Adrenal gland (tissue), 12 donors: ENCODE results near the gene TULP4. TPM values are rescaled to one million over a fixed set of nuclear protein-coding genes. Genes with fewer than 3 reads are reported as not detected.
"Not testable (repeated sequence)": the region's sequence is repeated elsewhere in the genome, so short reads cannot be mapped to it uniquely, and the experiment has no call there.

Source experiments
- DNase-seq, 7 donors: peaks; one replicate each; pipeline ENCODE4 v3.0.0-alpha.2; 2019 to 2020
- H3K27ac ChIP-seq, 5 donors: fragments of 200-600 bp; sonication (generic) in 4 of 5; 1 replicate in 3 of 5; 2 replicates in 2 of 5; pipeline versions ENCODE4 v1.5.1 to v1.8.0; 2016 to 2020; ENCODE audit warnings: mild to moderate bottlenecking in 1 of 5
- H3K27me3 ChIP-seq: fragments of 200-600 bp; 2 replicates; pipeline ENCODE4 v1.8.0; 2021
- H3K36me3 ChIP-seq, 2 donors: fragments of 200-600 bp; replicated peaks in 1 of 2; 1 replicate in 1 of 2; 2 replicates in 1 of 2; pipeline versions ENCODE4 v1.5.1 to v1.8.0; 2018 to 2022
- H3K4me1 ChIP-seq, 2 donors: fragments of 200-600 bp; replicated peaks in 1 of 2; 1 replicate in 1 of 2; 2 replicates in 1 of 2; pipeline versions ENCODE4 v1.5.1 to v1.8.0; 2018 to 2021
- H3K4me3 ChIP-seq, 4 donors: fragments of 200-600 bp; sonication (generic) in 3 of 4; one replicate each; pipeline ENCODE4 v1.5.1; 2016 to 2018
- H3K9me3 ChIP-seq, 3 donors: fragments of 200-600 bp; sonication (generic) in 1 of 3; replicated peaks in 1 of 3; 1 replicate in 2 of 3; 2 replicates in 1 of 3; pipeline versions ENCODE4 v1.5.1 to v1.8.0; 2016 to 2021
- POLR2A ChIP-seq, 2 donors: fragments of 450-650 bp; IDR thresholded peaks; one replicate each; pipeline ENCODE4 v1.6.1; 2017; ENCODE audit warnings: antibody characterized with exemption in 2 of 2, mild to moderate bottlenecking in 2 of 2, moderate library complexity in 1 of 2
- WGBS, 4 donors: extraction: QIAGEN DNeasy Blood & Tissue Kit in 2 of 4; methylation state at CpG; one replicate each; pipeline versions ENCODE4 v1.1.5 to v1.1.7; 2013 to 2017; 5-methylcytosine and 5-hydroxymethylcytosine counted together
- intact Hi-C, 2 donors: fragments of 100-400 bp; cut with DNase I; formaldehyde crosslinking; loops; one replicate each; pipeline versions ENCODE4 v1.14.1 to v1.15.0; 2022 to 2023
- polyA plus RNA-seq, 3 donors: library from polyadenylated mRNA; stranded (reverse); fragments of 200-250 nt in 2 of 3; fragments of 350-450 nt in 1 of 3; fragmentation: Illumina TruSeq in 1 of 3; extraction: RNeasy Lipid Tissue Mini Kit (QIAGEN cat#74804) in 1 of 3; gene quantifications; one replicate each; pipeline ENCODE4 v1.2.3, GENCODE V29; 2013 to 2014
- total RNA-seq, 9 donors: library from RNA; depleted of rRNA in 4 of 9; stranded (reverse); fragments of >200 nt in 4 of 9; fragments of 120-200 nt in 1 of 9; fragmentation: NEBNext Ultra II Directional in 1 of 9; extraction: Animal tissue kit (Norgen Biotek cat#: 25700) in 1 of 9; gene quantifications; one replicate each; pipeline versions ENCODE4 v1.1.0 to v1.2.4, GENCODE V29; 2013 to 2023
- TF ChIP-seq, protein P1 (sequence below), 6 experiments: fragments of 450-650 bp in 4 of 6; fragments of 200-600 bp in 2 of 6; sonication (generic) in 1 of 6; IDR thresholded peaks; 1 replicate in 5 of 6; 2 replicates in 1 of 6; pipeline versions ENCODE4 v1.5.1 to v1.8.0; 2016 to 2021; ENCODE audit warnings: antibody characterized with exemption in 6 of 6, mild to moderate bottlenecking in 2 of 6, moderate library complexity in 1 of 6
- donor health status: healthy with polysubstance abuse.
- donor health status: Bipolar disorder and iron deficiency.
- donor health status: DM: yes; HTN: yes; CAD: no.
- donor health status: DM: no; HTN: no; CAD: no.
- donor health status: DM: no; HTN: no; CAD: no.
- donor health status: DM: yes; HTN: yes; CAD: no.

TULP4 gene
- total and polyA plus RNA-seq, 12 donors: 1.9 to 89.6 (median 61.4) TPM

DNA sequence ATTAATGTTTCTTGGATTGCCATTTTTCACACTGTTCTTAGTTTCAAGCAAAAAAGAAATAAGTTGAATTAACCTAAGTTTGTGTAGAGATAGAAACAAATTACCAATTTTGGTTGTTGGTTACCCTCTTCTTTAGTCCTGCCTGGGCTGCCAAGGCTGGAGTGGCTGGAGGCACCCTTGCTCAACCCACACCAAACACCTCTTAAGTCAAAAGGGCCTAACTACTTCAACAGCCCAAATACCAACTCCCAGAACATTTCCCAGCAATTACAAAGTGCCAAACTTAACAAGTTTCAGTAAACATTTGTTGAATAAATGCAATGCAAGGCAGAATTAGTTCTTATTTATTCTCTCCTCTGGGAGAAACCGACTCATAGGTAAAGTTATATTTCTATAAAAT is 209.5 kb downstream of the TULP4 start:
- DNase-seq: no peak
- intact Hi-C loops: no loop called here
- no peaks in the 10 kb centered on the region for H3K36me3 ChIP-seq
- H3K27ac ChIP-seq: no peak overlapping the region
- no peaks in the 10 kb centered on the region for H3K9me3 ChIP-seq
- no peak for TF ChIP-seq POLR2A (IDR thresholded peaks at IDR 0.05)
- TF ChIP-seq, protein P1, sequence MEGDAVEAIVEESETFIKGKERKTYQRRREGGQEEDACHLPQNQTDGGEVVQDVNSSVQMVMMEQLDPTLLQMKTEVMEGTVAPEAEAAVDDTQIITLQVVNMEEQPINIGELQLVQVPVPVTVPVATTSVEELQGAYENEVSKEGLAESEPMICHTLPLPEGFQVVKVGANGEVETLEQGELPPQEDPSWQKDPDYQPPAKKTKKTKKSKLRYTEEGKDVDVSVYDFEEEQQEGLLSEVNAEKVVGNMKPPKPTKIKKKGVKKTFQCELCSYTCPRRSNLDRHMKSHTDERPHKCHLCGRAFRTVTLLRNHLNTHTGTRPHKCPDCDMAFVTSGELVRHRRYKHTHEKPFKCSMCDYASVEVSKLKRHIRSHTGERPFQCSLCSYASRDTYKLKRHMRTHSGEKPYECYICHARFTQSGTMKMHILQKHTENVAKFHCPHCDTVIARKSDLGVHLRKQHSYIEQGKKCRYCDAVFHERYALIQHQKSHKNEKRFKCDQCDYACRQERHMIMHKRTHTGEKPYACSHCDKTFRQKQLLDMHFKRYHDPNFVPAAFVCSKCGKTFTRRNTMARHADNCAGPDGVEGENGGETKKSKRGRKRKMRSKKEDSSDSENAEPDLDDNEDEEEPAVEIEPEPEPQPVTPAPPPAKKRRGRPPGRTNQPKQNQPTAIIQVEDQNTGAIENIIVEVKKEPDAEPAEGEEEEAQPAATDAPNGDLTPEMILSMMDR (IDR thresholded peaks at IDR 0.05): no peak
- H3K4me3 ChIP-seq: no peak overlapping the region
- H3K27me3 ChIP-seq: peaks cover 12% of the 10 kb centered on the region
- 68 to 93% (median 84%) methylated on average over 1 of the region's 1 CpG for WGBS, 4 donors
- peaks cover 0 to 8% of the 10 kb centered on the region in 2 donors for H3K4me1 ChIP-seq

DNA sequence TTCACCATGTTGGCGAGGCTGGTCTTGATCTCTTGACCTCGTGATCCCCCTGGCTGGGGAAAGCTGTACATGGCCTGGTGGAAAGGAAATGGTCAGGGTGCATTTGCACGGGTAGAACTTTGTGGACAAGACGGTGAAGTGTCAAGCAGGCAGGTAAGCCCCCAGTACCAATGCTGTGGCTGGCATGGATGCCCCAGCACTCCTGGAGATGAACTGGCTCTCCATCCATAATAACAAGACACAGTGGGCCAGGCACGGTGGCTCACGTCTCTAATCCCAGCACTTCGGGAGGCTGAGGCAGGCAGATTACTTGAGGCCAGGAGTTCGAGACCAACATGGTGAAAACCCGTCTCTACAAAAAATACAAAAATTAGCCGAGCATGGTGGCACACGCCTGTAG is 210.4 kb downstream of the TULP4 start:
- Histone ChIP-seq H3K27me3 (peaks cover 4% of the 10 kb centered on the region), H3K36me3 (no peaks in the 10 kb centered on the region), H3K27ac (no peak overlapping the region), H3K4me3 (no peak overlapping the region), H3K4me1 (peaks cover 0 to 8% of the 10 kb centered on the region in 2 donors), H3K9me3 (no peaks in the 10 kb centered on the region)
- intact Hi-C loops: no loop called here
- DNase-seq: no peak
- TF ChIP-seq, protein P1 (IDR thresholded peaks at IDR 0.05): no peak
- no peak for TF ChIP-seq POLR2A (IDR thresholded peaks at IDR 0.05)
- 81 to 94% (median 85%) methylated on average over 11 of the region's 11 CpGs for WGBS, 4 donors

DNA sequence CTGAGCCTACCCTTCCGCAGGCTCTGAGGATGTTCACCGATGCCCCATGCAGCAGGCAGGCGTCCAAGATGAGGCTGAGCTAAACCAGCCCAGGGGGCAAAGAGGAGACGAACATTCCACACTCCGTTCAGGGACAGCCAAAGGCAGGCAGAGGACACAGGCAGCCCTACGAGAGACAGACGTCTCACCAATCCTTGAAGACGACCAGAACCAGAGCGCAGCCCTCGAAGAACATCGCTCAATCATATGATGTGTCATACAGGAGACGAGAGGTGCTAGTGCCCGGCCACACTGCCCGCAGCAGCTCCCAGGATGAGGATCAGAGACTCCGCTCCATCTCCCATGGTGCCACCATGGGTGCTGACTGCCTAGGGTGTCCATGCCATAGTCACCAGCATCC is 212.0 kb downstream of the TULP4 start:
- H3K27me3 ChIP-seq: peaks cover 4% of the 10 kb centered on the region
- DNase-seq: no peak
- 83 to 92% (median 88%) methylated on average over 12 to 15 of the region's 15 CpGs for WGBS, 4 donors
- intact Hi-C loops: no loop called here
- TF ChIP-seq POLR2A (IDR thresholded peaks at IDR 0.05): no peak
- TF ChIP-seq, protein P1 (IDR thresholded peaks at IDR 0.05): no peak
- no peak overlapping the region for H3K4me3 ChIP-seq
- no peaks in the 10 kb centered on the region for H3K36me3 ChIP-seq
- H3K27ac ChIP-seq: no peak overlapping the region
- H3K4me1 ChIP-seq: no peaks in the 10 kb centered on the region
- H3K9me3 ChIP-seq: no peaks in the 10 kb centered on the region

DNA sequence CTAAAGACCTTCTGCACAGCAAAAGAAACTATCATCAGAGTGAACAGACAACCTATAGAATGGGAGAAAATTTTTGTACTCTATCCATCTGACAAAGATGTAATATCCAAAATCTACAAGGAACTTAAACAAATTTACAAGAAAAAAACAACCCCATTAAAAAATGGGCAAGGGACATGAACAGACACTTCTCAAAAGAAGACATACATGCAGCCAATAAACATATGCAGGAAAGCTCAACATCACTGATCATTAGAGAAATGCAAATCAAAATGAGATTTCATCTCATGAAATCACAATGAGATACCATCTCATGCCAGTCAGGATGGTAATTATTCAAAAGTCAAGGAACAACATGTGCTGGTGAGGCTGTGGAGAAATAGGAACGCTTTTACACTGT is 215.6 kb downstream of the TULP4 start:
- H3K27ac ChIP-seq, H3K4me1 ChIP-seq, H3K27me3 ChIP-seq, H3K4me3 ChIP-seq, H3K36me3 ChIP-seq, intact Hi-C loops, DNase-seq, H3K9me3 ChIP-seq: not testable (repeated sequence)
- WGBS, 4 donors: 65 to 84% (median 80%) methylated on average over 1 of the region's 1 CpG

DNA sequence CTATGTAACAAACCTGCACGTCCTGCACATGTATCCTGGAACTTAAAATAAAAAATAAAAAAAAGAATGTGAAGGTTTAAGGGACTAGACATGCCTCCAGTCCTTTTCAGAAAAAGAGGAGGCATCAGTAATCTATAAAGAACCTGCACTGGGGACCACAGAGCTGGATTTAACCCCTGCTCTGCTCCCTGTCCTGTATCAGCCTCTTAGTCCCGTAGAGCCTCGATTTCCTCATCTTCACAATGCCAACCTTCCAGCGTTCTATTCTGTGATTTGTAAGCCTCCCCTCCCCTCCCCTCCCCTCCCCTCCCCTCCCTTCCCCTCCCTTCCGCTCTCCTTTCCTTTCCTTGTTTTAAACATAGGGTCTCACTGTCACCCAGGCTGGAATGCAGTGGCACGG is 216.6 kb downstream of the TULP4 start:
- no peak overlapping the region for H3K4me3 ChIP-seq
- DNase-seq: no peak
- no peaks in the 10 kb centered on the region for H3K9me3 ChIP-seq
- H3K4me1 ChIP-seq: no peaks in the 10 kb centered on the region
- TF ChIP-seq POLR2A (IDR thresholded peaks at IDR 0.05): no peak
- TF ChIP-seq, protein P1 (IDR thresholded peaks at IDR 0.05): no peak
- H3K27me3 ChIP-seq: peaks cover 4% of the 10 kb centered on the region
- 66 to 78% (median 71%) methylated on average over 6 of the region's 6 CpGs for WGBS, 4 donors
- H3K27ac ChIP-seq: no peak overlapping the region
- intact Hi-C loops: no loop called here
- H3K36me3 ChIP-seq: no peaks in the 10 kb centered on the region
